ENCODE results near the gene AMMECR1L.
"Not testable (repeated sequence)": the region's sequence is repeated elsewhere in the genome, so short reads cannot be mapped to it uniquely, and the experiment has no call there.

Gene AMMECR1L

DNA sequence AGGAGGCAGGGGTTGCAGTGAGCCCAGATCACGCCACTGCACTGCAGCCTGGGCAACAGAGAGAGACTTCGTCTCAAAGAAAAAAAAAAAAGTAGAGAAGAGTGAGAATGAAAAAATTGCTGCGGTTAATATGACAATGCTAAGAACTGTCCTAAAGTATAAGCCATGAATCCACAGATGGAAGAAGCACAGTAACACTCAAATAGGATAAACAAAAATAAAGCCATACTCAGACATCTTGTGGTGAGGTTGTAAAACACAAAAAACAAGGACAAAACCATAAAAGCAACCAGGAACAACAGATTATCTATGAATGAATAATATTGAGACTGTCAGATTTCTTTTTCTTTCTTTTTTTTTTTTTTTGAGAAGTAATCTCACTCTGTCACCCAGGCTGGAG lies 50.8 kb downstream of the AMMECR1L start:
- DNase-seq = no peak

DNA sequence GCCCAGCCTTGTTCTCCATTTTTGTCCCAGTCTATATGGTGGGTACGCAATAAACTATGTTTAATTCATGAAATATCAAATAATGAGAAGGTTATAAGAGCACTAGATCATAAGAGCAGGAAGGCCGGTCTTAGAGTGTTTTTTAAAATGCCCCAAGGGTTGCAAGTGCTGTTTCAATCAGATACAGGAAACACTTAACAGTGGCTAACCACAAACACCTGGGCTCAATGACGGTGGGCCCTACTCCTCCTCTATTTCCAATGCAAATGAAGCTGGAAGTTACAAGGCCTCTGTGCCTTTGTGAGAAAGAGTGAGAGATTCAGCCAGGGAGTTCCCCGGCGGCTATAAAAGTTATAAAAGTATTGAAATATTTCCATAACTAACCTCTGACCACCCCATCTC lies 55.9 kb downstream of the AMMECR1L start:
- peak; percentile 53 for DNase-seq

DNA sequence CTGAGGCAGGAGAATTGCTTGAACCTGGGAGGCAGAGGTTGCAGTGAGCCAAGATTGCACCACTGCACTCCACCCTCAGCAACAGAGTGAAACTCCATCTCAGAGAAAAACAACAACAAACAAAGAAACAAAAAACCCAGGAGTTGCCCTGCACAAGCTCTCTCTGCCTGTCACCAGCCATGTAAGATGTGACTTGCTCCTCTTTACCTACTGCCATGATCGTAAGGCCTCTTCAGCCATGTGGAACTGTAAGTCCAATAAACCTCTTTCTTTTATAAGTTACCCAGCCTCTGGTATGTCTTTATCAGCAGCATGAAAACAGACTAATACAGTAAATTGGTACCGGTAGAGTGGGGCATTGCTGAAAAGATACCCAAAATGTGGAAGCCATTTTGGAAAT lies 59.0 kb downstream of the AMMECR1L start:
- DNase-seq = not testable (repeated sequence)

DNA sequence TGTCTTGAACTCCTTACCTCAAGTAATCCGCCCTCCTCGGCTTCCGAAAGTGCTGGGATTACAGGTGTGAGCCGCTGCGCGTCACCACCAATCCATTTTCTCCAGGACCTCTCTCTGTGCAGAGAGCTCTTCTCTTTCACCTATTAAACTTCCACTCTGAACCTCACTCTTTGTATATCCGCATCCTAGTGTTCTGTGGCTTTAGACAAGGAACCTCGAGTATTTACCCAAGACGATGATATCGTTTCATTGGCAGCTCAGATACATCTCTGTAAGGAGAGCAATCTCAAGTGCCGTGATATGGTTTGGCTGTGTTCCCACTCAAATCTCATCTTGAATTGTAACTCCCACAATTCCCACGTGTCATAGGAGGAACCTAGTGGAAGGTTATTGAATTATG lies 59.7 kb downstream of the AMMECR1L start:
- no peak for DNase-seq

DNA sequence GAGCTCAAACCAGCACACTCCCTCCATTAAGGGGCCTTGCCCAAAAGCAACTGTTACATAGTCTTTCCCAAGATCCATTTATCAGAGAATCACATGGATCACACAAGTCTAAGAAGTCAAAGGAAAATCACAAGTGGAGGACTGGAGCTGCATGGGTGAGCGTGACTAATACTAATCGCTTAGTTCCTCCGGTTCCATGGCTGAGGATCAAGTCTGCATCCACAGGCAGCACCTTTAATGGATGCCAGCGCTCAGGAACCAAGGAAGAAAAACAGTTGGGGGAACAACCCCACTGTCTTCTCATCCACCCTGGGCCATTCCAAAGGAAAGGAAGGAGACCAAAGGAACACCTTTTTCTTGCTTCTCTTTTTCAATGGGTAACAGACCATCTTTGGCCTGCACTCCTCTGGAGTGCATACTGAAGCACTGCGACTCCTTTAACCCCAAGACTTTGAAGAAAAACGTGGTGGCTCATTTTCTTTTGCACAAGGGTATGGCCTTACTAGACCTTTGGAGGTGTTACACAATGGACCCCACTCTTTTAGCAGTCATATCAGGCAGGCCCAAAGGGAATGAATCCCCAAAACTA lies 65.6 kb downstream of the AMMECR1L start:
- DNase-seq = no peak

DNA sequence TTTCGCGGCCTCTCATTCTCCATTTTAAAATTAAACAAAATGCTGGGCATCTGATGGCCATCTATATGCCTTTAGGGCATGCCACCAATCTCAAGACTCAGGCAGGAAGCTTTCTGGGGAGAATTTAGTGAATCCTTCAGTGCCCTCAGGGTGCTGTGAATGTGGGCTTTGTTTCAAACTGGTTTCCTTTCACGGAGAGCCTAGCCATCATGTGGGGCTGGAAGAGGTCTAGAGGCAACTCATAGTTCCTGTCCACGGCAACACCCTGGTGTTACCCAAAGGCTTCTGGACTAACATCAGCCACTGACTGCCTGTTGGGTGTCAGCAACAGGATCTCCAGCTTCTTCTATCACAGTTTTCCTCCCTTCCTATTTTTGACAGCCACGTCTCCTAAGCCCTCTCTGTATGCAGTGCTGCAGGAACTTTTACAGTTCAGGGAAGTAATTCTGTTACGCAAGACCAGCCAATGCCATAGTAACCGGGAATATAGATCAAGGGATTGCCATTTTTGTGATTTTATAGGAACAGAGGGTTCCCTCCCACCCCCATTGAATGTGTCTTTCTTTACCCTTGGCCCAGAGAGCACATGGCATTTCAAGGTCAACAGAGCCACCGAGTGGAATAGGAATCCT lies 66.8 kb downstream of the AMMECR1L start:
- DNase-seq = no peak

DNA sequence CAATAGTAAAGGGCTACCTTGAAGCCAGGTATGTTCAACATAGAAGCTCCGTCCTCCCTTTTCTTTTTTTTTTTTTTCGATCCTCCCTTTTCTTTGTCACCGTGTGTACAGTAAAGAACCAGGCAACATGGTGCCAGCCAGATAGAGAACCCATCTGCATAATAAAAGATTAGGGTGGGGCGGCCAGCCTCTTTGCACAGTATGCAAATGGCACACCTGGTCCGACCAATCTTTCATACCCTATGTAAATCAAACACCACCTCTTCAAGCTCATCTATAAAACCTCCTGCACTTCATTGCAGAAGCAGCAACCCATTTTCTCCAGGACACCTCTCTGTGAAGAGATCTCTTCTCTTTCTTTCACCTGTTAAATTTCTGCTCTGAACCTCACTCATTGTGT lies 67.5 kb downstream of the AMMECR1L start:
- DNase-seq = no peak

DNA sequence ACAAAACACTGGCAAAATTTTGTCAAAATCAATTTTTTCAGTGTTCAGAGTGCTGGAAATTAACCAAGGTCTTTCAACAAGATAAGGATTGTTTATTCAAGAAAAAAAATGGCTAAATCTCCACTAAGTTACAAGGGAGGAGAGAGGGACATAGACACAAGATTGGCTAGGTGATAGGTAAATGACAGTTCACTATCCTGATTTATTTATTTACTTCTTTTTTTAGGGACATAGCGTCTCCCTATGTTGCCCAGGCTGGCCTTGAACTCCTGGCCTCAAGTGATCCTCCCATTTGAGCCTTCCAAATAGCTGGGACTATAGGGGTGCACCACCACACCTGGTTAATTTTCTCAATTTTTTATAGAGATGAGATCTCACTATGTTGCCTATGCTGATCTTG lies 71.1 kb downstream of the AMMECR1L start:
- DNase-seq = no peak

DNA sequence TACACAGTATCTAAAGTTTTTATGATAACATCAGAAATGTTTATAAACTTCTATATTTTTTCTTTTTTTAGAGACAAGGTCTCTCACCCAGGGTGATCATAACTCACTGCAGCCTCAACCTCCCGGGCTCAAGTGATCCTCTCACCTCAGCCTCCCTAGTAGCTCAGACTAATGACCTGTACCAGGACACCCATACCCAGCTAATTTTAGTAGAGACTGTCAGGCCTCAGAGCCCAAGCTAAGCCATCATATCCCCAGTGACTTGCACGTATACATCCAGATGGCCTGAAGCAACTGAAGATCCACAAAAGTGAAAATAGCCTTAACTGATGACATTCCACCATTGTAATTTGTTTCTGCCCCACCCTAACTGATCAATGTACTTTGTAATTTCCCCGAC lies 73.3 kb downstream of the AMMECR1L start:
- DNase-seq = not testable (repeated sequence)
